Central memory CD8-positive, alpha-beta T cell (primary cell): Measurements from ENCODE around the gene PCIF1.
"Not testable (repeated sequence)": the region's sequence is repeated elsewhere in the genome, so short reads cannot be mapped to it uniquely, and the experiment has no call there.

Experiments used
- ATAC-seq: fragments of 150-1000 bp; cut with Tn5 transposase; replicated peaks from 2 replicates; pipeline ENCODE4 v1.10.0; 2022; ENCODE audit warnings: mild to moderate bottlenecking, moderate FRiP score, moderate number of reproducible peaks; ENCODE audit not compliant: poor library complexity, severe bottlenecking; ENCODE audit errors: extremely low read depth
- DNase-seq, 2 donors: peaks; one replicate each; pipeline ENCODE4 v3.0.0; 2021; ENCODE audit warnings: low spot score in 2 of 2
- H3K27ac Mint-ChIP-seq: one replicate; pipeline ENCODE4 v1.8.0; 2022; ENCODE audit warnings: low read depth, mild to moderate bottlenecking, moderate library complexity, mixed read lengths
- H3K27me3 Mint-ChIP-seq: one replicate; pipeline ENCODE4 v1.8.0; 2022; ENCODE audit warnings: mixed read lengths
- H3K36me3 Mint-ChIP-seq: one replicate; pipeline ENCODE4 v1.8.0; 2022; ENCODE audit warnings: mild to moderate bottlenecking, moderate library complexity, mixed read lengths; ENCODE audit not compliant: insufficient read depth
- H3K4me1 Mint-ChIP-seq: one replicate; pipeline ENCODE4 v1.8.0; 2022; ENCODE audit warnings: mixed read lengths
- H3K4me3 Mint-ChIP-seq: one replicate; pipeline ENCODE4 v1.8.0; 2022; ENCODE audit warnings: mild to moderate bottlenecking, moderate library complexity, mixed read lengths
- H3K9me3 Mint-ChIP-seq: one replicate; pipeline ENCODE4 v1.8.0; 2022; ENCODE audit warnings: mixed read lengths

The PCIF1 gene

DNA sequence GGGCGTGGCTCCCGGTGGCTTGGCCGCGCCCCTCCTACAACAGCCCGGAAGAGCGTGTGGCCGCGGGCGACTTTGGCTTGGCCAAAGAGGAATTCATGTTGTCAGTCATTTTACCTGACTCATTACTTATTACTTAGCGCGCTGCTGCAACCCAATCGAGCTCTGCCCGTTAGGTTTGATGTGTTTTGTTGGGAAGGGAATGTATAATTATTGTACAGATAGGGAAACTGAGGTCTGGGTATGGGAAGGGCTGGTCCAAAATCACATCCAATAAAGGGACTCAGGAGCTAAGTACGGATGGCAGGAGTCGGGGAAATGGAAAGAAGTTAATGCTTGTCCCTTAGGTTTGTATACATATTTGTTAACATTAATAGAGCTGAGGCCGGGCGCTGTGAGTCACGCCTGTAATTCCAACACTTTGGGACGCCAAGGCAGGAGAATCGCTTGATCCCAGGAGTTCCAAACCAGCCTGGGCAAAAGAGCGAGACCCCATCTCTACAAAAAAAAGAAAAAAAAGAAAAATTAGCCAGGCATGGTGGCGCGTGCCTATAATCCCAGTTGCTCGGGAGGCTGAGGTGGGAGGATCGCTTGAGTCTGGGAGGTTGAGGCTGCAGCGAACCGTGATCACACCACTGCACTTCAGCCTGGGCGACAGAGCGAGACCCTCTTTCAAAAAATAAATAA lies 38.2 kb downstream of the PCIF1 start:
- Mint-ChIP-seq H3K27me3 (no peaks in the 10 kb centered on the region), H3K4me3 (peak overlapping the region; percentile 85), H3K4me1 (peaks cover 23% of the 10 kb centered on the region), H3K36me3 (peaks cover 42% of the 10 kb centered on the region), H3K27ac (peak overlapping the region; percentile 100), H3K9me3 (no peaks in the 10 kb centered on the region)
- DNase-seq (no peak), ATAC-seq (no peak)

DNA sequence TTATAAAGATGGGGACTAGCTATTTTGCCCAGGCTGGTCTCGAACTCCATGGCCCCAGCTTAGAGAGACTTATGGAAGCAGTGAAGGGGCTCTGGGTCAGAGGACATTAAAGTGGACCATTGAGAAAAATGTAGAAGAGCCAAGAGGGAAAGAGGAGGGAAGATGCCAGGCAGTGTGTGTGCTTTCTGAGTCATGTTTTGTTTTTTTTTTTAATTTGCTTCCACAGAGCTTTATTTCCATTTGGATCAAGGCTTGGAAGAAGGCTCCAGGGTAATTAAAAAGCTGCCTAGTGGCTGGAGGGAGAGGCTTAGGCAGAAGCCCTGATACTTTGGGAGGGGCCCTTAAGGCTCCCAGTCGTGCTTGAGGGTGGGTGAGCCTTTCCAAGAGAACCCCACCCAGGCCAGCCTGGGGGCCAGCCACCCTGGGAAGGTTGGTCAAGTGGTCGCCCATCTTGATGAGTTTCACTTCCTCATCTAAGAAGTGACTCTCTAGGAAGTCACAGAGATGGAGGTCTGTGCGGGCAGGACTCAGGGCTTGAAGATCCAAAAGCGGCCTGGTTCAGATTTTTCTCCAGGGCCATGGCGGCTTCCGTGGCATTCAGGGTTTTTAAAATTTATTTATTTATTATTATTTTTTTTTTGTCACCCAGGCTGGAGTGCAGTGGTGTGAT lies 40.5 kb downstream of the PCIF1 start:
- ATAC-seq, result no peak

DNA sequence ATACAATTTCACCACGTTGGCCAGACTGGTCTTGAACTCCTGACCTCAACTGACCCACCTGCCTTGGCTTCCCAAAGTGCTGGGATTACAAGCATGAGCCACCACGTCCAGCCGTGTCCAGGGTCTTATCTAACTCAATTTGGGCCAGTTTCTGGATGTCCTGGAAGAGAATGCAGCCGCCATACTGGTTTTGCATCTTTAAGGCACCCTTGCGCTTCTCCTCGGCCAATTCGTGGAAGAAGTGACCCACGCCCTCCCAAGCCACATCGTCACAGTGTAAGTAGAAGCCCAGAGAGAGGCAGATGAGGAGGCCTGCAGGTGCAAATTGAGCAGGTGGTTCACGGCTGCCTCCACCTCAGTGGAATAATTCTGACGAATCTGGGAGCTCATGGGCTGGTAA lies 41.2 kb downstream of the PCIF1 start:
- Mint-ChIP-seq H3K36me3 (peaks cover 21% of the 10 kb centered on the region), H3K27me3 (no peaks in the 10 kb centered on the region), H3K4me3 (no peak overlapping the region), H3K4me1 (peaks cover 7% of the 10 kb centered on the region), H3K27ac (no peak overlapping the region), H3K9me3 (no peaks in the 10 kb centered on the region)
- ATAC-seq (no peak), DNase-seq (no peak)

More for the DNA sequence above, 40.5 kb downstream of the PCIF1 start:
- no peak for DNase-seq
- Mint-ChIP-seq H3K9me3 (no peaks in the 10 kb centered on the region), H3K27me3 (no peaks in the 10 kb centered on the region), H3K4me1 (peaks cover 13% of the 10 kb centered on the region), H3K27ac (no peak overlapping the region), H3K36me3 (peaks cover 27% of the 10 kb centered on the region), H3K4me3 (no peak overlapping the region)

DNA sequence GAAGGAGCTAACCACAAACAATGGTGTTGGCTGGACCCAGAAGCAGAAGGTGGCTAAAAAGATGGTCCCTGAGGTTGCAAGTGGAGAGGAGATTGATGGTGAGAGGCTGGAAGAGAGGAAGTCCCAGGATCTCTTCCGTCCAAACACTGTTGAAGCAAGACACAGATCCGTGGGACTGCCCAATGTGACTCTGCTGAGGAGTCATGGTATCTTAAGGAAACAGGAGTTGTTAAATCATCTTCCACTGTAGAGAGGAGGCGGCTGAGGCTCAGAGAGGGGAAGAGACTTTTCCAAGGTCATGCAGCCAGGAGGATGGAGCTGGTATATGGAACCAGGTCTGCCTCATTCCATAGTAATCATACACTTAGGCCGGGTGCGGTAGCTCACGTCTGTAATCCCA lies 41.6 kb downstream of the PCIF1 start:
- Mint-ChIP-seq H3K27ac (no peak overlapping the region), H3K36me3 (peaks cover 20% of the 10 kb centered on the region), H3K4me1 (peaks cover 7% of the 10 kb centered on the region), H3K27me3 (no peaks in the 10 kb centered on the region), H3K9me3 (no peaks in the 10 kb centered on the region), H3K4me3 (no peak overlapping the region)
- no peak for ATAC-seq
- DNase-seq, result no peak

DNA sequence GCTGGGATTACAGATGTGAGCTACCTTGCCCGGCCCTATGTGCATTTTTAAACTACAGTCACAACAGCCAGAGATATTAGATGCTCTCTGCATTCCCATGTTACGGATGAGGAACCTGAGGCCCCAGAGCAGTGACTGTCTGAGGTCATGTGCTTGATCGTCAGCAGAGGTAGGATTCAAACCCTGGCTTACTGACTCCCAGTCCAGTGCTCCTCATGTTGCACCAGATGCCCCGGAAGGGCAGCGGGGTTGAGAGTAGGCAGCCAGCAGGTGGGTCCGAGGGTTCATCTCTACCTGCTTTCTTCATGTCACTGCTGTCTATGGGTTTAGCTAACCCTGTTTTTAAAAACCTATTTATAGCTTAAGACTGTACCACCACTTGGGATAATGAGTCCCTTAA lies 46.8 kb downstream of the PCIF1 start:
- ATAC-seq, result no peak
- Mint-ChIP-seq H3K4me3 (no peak overlapping the region), H3K4me1 (no peaks in the 10 kb centered on the region), H3K9me3 (no peaks in the 10 kb centered on the region), H3K36me3 (no peaks in the 10 kb centered on the region), H3K27ac (no peak overlapping the region), H3K27me3 (no peaks in the 10 kb centered on the region)
- DNase-seq, result no peak

DNA sequence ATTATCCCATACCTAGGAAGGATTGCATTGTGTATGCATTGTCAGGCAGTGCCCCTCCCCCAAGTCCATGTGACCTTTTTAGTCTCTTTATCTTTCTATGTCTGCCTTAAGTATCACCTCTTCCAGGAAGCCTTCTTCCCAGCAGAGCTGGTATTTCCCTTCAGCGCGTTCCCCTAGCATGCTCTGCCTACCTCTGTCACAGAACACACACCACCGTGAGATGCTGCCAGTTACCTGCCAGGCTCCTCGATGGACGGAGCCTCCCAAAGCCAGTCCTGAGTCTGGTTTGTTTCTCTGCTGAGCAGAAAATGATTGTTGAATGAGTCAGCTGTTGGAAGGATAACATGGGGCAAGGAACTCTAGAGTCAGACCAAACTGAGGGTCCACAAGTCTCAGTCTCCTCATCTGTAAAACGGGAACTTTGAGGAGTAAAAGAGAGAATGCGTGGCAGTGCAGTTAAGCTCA lies 48.8 kb downstream of the PCIF1 start:
- no peaks in the 10 kb centered on the region for H3K9me3 Mint-ChIP-seq
- no peak for DNase-seq
- no peaks in the 10 kb centered on the region for H3K36me3 Mint-ChIP-seq
- no peaks in the 10 kb centered on the region for H3K4me1 Mint-ChIP-seq
- no peak overlapping the region for H3K27ac Mint-ChIP-seq
- no peaks in the 10 kb centered on the region for H3K27me3 Mint-ChIP-seq
- H3K4me3 Mint-ChIP-seq, result no peak overlapping the region
- ATAC-seq, result no peak

DNA sequence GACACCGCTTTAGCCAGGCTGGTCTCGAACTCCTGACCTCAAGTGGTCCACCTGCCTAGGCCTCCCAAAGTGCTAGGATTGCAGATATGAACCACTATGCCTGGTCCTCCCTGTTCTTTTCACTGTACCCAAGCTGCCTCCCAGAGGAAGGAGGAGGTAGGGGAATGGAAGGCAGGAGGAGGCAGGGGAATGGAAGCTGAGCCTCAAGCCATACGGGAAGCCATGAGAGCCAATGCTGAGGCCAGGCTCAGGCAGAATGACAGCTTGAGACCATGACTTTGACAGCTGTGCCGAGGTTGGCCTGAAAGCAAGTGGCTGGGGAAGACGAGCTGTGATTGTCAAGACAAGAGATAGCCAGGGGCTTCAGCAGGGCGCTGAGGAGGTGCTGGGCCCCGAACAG lies 51.1 kb downstream of the PCIF1 start:
- Mint-ChIP-seq H3K4me3 (no peak overlapping the region), H3K27me3 (no peaks in the 10 kb centered on the region), H3K27ac (no peak overlapping the region), H3K36me3 (peaks cover 3% of the 10 kb centered on the region), H3K4me1 (no peaks in the 10 kb centered on the region), H3K9me3 (no peaks in the 10 kb centered on the region)
- DNase-seq, result no peak
- ATAC-seq, result no peak

DNA sequence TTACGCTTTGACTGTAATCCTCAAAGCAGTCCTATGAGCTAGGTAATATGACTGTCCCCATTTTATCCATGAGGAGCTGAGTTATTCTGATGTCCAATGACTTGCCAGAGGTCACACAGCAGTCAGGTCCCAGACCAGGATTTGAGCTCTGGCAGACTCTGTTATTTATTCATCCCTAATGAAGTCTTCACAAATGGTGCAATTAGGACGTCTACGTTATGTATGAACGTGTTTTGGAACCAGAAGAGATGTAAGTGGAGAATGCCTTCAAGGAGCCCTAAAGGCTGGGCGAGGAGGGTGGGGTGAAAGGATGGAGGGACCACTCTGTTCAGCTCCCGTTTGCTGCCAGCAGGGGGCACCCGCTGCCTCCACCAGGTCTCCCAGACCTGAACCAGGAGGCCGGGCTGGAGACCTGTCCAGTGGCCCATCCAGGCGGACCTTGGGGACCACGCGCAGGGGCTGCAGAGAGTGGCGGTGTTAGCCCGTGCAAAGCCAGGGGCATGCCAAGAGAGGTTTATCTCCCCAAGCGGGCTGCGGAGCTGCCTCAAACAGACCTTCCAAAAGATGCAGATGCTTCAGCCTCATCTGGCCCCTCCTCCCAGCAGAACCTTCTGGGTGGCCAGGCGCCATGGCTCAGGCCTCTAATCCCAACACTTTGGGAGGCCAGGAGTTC lies 52.8 kb downstream of the PCIF1 start:
- Mint-ChIP-seq H3K27ac (no peak overlapping the region), H3K27me3 (no peaks in the 10 kb centered on the region), H3K36me3 (peaks cover 3% of the 10 kb centered on the region), H3K4me3 (no peak overlapping the region), H3K9me3 (no peaks in the 10 kb centered on the region), H3K4me1 (no peaks in the 10 kb centered on the region)
- ATAC-seq (peak; percentile 92), DNase-seq (peak; percentile 65 to 71)

DNA sequence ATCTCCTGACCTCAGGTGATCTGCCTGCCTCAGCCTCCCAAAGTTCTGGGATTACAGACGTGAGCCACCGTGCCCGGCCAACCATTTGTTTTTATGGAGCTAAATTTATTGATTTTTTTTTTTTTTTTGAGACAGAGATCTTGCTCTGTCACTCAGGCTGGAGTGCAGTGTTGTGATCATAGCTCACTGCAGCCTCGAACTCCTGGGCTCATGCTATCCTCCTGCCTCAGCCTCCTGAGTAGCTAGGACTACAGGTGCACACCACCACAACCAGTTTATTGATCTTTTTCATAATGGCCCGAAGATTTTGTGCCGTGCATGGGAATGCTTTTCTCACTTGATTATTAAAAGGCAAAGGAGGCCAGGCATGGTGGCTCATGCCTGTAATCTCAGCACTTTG lies 54.3 kb downstream of the PCIF1 start:
- not testable (repeated sequence) for H3K4me3 Mint-ChIP-seq, ATAC-seq

DNA sequence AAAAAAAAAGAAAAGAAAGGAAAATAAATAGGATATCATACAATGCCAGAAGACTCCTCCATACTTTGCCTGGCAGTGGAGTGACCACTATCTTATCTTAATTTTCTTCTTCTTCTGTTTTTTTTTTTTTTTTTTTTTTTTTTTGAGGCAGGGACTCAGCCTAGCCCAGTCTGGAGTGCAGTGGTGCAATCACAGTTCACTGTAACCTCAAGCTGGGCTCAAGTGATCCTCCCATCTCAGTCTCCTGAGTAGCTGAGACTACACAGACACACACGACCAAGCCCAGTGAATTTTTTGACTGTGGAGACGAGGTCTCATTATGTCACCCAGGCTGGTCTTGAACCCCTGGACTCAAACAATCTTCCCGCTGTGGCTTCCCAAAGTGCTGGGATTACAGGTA lies 57.1 kb downstream of the PCIF1 start:
- DNase-seq (no peak), ATAC-seq (no peak)
- Mint-ChIP-seq H3K27ac (no peak overlapping the region), H3K4me3 (no peak overlapping the region), H3K9me3 (no peaks in the 10 kb centered on the region), H3K27me3 (peaks cover under 1% of the 10 kb centered on the region), H3K36me3 (peaks cover 3% of the 10 kb centered on the region), H3K4me1 (peaks cover 6% of the 10 kb centered on the region)

More for the DNA sequence above, 54.3 kb downstream of the PCIF1 start:
- not testable (repeated sequence) for H3K27me3 Mint-ChIP-seq, H3K4me1 Mint-ChIP-seq, DNase-seq, H3K36me3 Mint-ChIP-seq, H3K27ac Mint-ChIP-seq, H3K9me3 Mint-ChIP-seq

DNA sequence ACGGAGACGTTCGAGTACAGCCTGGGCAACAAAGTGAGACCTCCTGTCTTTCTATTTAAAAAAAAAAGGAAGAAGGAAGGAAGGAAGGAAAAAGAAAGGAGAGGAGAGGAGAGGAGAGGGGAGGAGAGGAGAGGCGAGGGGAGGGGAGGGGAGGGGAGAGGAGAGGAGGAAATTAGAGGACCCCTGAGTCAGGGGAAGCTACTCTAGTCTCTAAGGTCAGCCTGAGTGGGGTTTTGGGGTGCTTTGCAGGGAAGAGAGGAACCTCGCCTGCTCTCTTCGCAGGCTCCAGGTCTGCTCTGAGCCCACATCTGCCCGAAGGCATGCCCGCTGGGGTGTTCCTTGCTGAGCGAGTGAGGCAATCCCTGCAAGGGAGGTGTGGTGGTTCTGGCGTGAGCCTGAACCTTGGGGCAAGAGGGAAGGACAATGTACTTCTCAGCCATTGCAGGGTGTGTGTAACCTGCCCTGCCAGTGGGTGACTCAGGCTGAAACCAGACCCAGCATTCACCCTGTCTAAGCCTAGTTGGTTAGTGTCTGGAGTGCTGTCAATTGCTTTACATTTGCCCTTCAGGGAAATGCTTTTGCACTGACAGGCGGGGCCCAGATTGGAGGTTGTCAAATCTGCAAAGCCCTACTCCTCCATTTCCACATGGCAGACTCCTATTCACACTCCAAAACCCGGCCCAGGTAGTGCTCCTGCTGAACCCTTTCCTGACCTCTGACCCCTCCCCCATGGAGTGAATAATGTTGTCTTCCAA lies 58.9 kb downstream of the PCIF1 start:
- Mint-ChIP-seq H3K27me3 (peaks cover 14% of the 10 kb centered on the region), H3K9me3 (no peaks in the 10 kb centered on the region), H3K27ac (no peak overlapping the region), H3K4me1 (peaks cover 6% of the 10 kb centered on the region), H3K36me3 (peaks cover 3% of the 10 kb centered on the region), H3K4me3 (no peak overlapping the region)
- DNase-seq (no peak), ATAC-seq (no peak)

DNA sequence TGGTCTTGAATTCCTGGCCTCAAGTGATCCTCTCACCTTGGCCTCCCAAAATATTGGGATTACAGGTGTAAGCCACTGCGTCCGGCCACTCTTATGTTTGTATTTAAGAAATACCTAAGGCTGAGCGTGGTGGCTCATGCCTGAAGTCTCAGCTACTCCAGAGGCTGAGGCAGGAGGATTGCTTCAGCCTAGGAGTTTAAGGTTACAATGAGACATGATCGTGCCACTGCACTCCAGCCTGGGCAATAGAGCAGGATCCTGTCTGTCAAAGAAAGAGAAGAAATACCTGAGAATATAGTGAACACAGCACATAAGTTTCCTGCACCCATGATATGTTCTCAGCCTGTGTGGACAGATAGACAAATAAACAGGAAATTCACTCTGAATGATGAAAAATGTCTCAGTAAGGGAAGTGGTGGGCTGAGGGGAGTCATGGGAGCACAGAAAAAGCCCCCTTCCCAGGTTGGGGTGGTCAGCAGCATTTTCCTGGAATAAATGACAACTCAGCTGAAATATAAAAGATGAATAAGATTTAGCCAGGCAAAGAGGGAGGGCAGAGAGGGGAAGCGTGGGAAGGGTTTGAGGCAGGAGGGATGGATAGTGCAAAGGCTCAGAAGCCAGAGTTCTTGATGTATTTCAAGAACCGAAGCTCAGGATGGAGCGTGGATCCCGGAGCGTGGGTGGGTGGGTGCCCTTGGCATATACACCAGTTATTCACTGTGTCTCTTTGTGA lies 60.4 kb downstream of the PCIF1 start:
- Mint-ChIP-seq H3K27ac (no peak overlapping the region), H3K4me1 (peaks cover 17% of the 10 kb centered on the region), H3K27me3 (peaks cover 14% of the 10 kb centered on the region), H3K4me3 (no peak overlapping the region), H3K36me3 (no peaks in the 10 kb centered on the region), H3K9me3 (no peaks in the 10 kb centered on the region)
- DNase-seq (no peak), ATAC-seq (no peak)
